Measurements from ENCODE around the gene ALDH8A1. TPM values are rescaled to one million over a fixed set of nuclear protein-coding genes. Genes with fewer than 3 reads are reported as not detected.

The ALDH8A1 gene
- total and polyA plus RNA-seq, 2 of the 8 experiments (the other 6 are each of a cell fraction or from before 2014, with no cell fraction given) = 0.08 to 0.28 TPM

DNA sequence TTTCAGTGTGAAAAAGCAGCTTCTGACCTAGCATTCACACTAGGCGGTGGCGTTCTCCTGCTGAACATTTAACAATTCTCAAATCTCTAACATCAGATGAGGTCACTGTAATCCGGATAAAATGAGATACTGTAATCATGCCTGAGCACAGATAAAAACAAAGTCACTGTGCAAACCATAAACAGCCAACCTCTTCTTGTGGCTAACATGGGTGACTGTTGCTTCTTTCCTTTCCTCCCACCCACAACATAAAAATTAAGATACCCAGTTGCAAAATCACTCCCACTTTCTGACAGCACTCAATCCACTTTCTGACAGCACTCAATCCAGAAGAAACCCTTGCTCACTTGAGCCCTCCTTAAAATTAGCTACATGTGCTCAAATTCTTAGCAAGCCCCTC is 11.5 kb upstream of the ALDH8A1 start:
- H3K27me3 ChIP-seq (replicated peaks in 1 of 4; ENCODE audit: control insufficient read depth in 3 of 4, extremely low read depth in 1 of 4, insufficient read depth in 3 of 4, low read length in 3 of 4) = no peaks in the 10 kb centered on the region
- H3K27ac ChIP-seq (ENCODE audit: low read depth, low read length) = no peak overlapping the region
- no peak overlapping the region for H3K18ac ChIP-seq (ENCODE audit: extremely low read depth, low read length)

More for the DNA sequence above, 11.5 kb upstream of the ALDH8A1 start:
- no peak overlapping the region for H3K23ac ChIP-seq (ENCODE audit: insufficient read length)
- H2BK120ac ChIP-seq (replicated peaks; ENCODE audit: low read depth, low read length) = no peak overlapping the region
- H3K4me1 ChIP-seq (replicated peaks in 1 of 4; ENCODE audit: control insufficient read depth in 3 of 4, insufficient read depth in 4 of 4, low read length in 3 of 4) = no peaks in the 10 kb centered on the region
- H2BK5ac ChIP-seq (ENCODE audit: low read depth, low read length) = no peak overlapping the region
- FAIRE-seq (no peak), DNase-seq (ENCODE audit: low read depth in 1 of 2, low spot score in 2 of 2) (no peak)
- no peak overlapping the region for H4K5ac ChIP-seq (ENCODE audit: insufficient read length, low read depth, low read length)
- H3K4me2 ChIP-seq (ENCODE audit: insufficient read depth in 1 of 2, low read depth in 2 of 2, low read length in 2 of 2) = no peak overlapping the region
- no peak overlapping the region for H3K4ac ChIP-seq (replicated peaks; ENCODE audit: insufficient read length, low read depth, low read length)
- no peaks in the 10 kb centered on the region for H4K20me1 ChIP-seq (replicated peaks in 1 of 2; ENCODE audit: control insufficient read depth in 1 of 2, insufficient read depth in 2 of 2, low read length in 2 of 2)
- no peaks in the 10 kb centered on the region for H3K79me2 ChIP-seq (ENCODE audit: control insufficient read depth in 1 of 2, insufficient read depth in 2 of 2, low read length in 2 of 2)
- no peaks in the 10 kb centered on the region for H3K79me1 ChIP-seq (ENCODE audit: low read depth, low read length)
- no peak overlapping the region for H2BK15ac ChIP-seq (ENCODE audit: low read length)
- no peaks in the 10 kb centered on the region for H3K23me2 ChIP-seq (ENCODE audit: low read depth, low read length)
- H3K9me3 ChIP-seq (ENCODE audit: insufficient read depth in 2 of 2, low read depth in 1 of 2, low read length in 1 of 2) = 0 out of 4 replicates have a peak, but pooled peaks cover 0 to 2% of the 10 kb centered on the region in 2 experiments
- ChIA-PET POLR2A (ENCODE audit: partially characterized antibody) (interaction anchor here (1.0 kb wide), 1 partner anchor 51 kb away, joined by 3 read pairs; no protein-coding TSS in a partner anchor), CTCF (ENCODE audit: partially characterized antibody) (interaction anchor here (2.1 kb wide), 1 partner anchor 21 kb away, joined by 7 read pairs; no protein-coding TSS in a partner anchor)
- H3K14ac ChIP-seq (ENCODE audit: insufficient read length) = no peak overlapping the region
- no peak overlapping the region for H3K56ac ChIP-seq (replicated peaks; ENCODE audit: insufficient read length, low read depth, low read length)
- no peak overlapping the region for H3K9ac ChIP-seq (replicated peaks in 1 of 4; ENCODE audit: extremely low read depth in 1 of 4, low read depth in 3 of 4, low read length in 3 of 4)
- H2BK12ac ChIP-seq (ENCODE audit: low read depth, low read length) = no peak overlapping the region
- TF ChIP-seq, protein P1, sequence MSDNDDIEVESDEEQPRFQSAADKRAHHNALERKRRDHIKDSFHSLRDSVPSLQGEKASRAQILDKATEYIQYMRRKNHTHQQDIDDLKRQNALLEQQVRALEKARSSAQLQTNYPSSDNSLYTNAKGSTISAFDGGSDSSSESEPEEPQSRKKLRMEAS (IDR thresholded peaks at IDR 0.05) = no peak
- TF ChIP-seq SIX5 (IDR thresholded peaks at IDR 0.05; ENCODE audit: low read depth, low read length) (no peak), TEAD4 (IDR thresholded peaks at IDR 0.05; ENCODE audit: low read depth, low read length) (no peak), CHD1 (IDR thresholded peaks at IDR 0.05; ENCODE audit: low read depth, low read length) (no peak), POLR2A (IDR thresholded peaks at IDR 0.05; ENCODE audit: control extremely low read depth in 1 of 2, low read depth in 2 of 2, low read length in 2 of 2) (no peak), NANOG (IDR thresholded peaks at IDR 0.05; ENCODE audit: insufficient read depth, low read depth, low read length, poor library complexity, severe bottlenecking) (no peak), PHF8 (conservative IDR thresholded peaks at IDR 0.05; ENCODE audit: low read depth, low read length) (no peak), SP4 (IDR thresholded peaks at IDR 0.05; ENCODE audit: low read length) (no peak), GABPA (IDR thresholded peaks at IDR 0.05; ENCODE audit: borderline replicate concordance, insufficient read depth, low read length) (no peak), SRF (IDR thresholded peaks at IDR 0.05; ENCODE audit: low read depth, low read length) (no peak), CTBP2 (IDR thresholded peaks at IDR 0.05; ENCODE audit: borderline replicate concordance, insufficient read depth, insufficient read length, low read length) (no peak), TBP (IDR thresholded peaks at IDR 0.05; ENCODE audit: low read depth, low read length) (no peak), POU5F1 (IDR thresholded peaks at IDR 0.05; ENCODE audit: low read depth, low read length) (no peak)
- no peak overlapping the region for H3K4me3 ChIP-seq (ENCODE audit: extremely low read depth in 1 of 4, insufficient read depth in 2 of 4, low read depth in 3 of 4, low read length in 4 of 4)
- no peak overlapping the region for H4K91ac ChIP-seq (replicated peaks; ENCODE audit: insufficient read length, low read length)
- H3K36me3 ChIP-seq (ENCODE audit: control insufficient read depth in 2 of 4, insufficient read depth in 4 of 4, low read length in 3 of 4) = peaks cover 0 to 13% (median 5%) of the 10 kb centered on the region in 4 experiments; a peak in 3 of 8 replicates
- H2AK5ac ChIP-seq (ENCODE audit: low read depth, low read length) = no peak overlapping the region
- WGBS, 2 experiments (ENCODE audit: extremely low coverage in 1 of 2, insufficient coverage in 1 of 2, insufficient read length in 1 of 2, insufficient replicate concordance in 2 of 2, low coverage in 1 of 2, low lambda C conversion rate in 2 of 2, missing lambda C conversion rate in 1 of 2) = 90% methylated on average over 3 of the region's 3 CpGs; no CpG with 5 or more reads in 1 of the 2 experiments
- no peak overlapping the region for H2BK20ac ChIP-seq (ENCODE audit: low read length)
- H4K8ac ChIP-seq (ENCODE audit: extremely low read depth, insufficient read depth, low read length) = no peak overlapping the region
- H2AFZ ChIP-seq (ENCODE audit: low read length) = no peak overlapping the region
